HG03097 (cell line): ENCODE measurements around the gene ANHX.
"Not testable (repeated sequence)": the region's sequence is repeated elsewhere in the genome, so short reads cannot be mapped to it uniquely, and the experiment has no call there.

Experiments used
- ATAC-seq: cut with Tn5 transposase; IDR thresholded peaks from one replicate; pipeline ENCODE4 v1.9.1; 2021; ENCODE audit not compliant: unreplicated experiment, low FRiP score

ANHX gene

DNA sequence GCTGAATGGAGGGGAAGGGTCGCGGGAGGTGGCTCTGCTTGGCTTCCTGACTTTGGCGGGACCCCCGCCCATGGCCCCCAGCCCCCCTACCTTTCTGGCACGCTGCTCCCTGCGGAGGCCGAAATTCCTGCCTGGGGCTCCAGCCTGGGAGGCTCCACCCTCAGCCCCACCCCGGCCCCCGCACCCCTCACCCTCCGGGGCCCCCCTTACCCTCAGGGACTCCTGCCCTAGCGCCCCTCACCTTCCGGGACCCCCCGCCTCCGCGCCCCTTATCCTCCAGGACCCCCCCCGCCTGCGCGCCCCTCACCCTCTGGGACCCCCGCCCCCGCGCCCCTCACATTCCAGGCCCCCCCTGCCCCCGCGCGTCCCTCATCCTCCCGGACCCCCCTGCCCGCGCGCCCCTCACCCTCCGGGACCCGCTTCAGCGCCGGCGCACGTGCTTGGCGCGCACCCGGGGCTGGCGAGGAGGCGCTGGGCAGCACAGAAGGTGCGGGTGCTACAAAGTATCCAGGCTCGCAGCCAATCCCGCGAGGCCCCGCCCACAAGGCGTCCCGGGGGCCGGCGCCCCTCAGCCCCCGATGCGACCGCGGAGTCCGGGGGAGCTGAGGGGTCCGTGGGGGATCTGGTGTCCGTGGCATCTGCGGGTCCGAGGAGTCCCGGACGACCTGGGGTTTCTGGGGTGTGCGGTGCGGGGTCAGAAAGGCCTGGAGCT is at the start of gene ANHX:
TSS of gene ANHX (minus strand) at position 477 of the 712 bp plus-strand sequence. CDS start 1,521 bp downstream, outside the sequence.
- ATAC-seq: no peak

DNA sequence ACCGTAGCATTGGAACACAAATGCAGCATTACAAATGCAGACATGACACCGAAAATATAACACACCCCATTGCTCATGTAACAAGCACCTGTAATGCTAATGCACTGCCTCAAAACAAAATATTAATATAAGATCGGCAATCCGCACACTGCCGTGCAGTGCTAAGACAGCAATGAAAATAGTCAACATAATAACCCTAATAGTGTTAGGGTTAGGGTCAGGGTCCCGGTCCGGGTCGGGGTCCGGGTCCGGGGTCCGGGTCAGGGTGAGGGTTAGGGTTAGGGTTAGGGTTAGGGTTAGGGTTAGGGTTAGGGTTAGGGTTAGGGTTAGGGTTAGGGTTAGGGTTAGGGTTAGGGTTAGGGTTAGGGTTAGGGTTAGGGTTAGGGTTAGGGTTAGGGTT is 29.0 kb upstream of the ANHX start:
- ATAC-seq: not testable (repeated sequence)

DNA sequence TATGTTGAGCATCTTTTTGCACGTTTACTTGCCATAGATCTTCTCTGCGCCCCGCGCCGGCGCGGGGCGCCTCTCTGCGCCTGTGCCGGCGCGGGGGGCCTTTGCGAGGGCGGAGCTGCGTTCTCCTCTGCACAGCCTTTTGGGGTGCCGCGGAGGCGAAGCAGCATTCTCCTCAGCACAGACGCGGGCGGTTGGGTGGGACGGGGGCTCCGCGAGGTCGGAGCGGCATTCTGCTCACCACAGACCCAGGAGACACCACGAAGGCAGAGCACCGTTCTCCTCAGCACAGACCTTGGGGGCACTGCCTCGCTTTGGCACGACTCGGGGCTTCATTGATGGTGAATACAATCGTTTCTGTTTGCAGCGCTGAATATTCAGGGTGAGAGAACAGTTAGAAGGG is 28.5 kb upstream of the ANHX start:
- ATAC-seq: no peak

DNA sequence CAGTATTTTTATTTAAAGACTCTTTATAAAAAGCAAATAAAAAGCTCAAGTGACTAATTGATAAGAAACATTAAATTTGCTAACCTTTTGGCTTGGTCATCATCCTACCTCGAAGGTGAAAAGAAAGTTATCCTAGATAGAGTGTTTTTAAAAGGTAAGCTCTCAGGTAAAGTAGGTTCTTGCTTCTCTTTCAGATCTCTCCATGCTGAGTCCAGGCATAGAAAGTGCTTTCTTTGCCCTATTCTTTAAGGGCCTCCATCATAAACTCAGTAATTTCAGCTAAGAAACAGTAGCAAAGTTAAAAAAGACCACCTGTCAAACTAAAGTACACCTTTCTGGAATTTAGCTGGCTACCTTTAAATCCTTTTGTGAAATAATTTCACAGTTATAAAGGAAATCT is 20.6 kb upstream of the ANHX start:
- no peak for ATAC-seq

DNA sequence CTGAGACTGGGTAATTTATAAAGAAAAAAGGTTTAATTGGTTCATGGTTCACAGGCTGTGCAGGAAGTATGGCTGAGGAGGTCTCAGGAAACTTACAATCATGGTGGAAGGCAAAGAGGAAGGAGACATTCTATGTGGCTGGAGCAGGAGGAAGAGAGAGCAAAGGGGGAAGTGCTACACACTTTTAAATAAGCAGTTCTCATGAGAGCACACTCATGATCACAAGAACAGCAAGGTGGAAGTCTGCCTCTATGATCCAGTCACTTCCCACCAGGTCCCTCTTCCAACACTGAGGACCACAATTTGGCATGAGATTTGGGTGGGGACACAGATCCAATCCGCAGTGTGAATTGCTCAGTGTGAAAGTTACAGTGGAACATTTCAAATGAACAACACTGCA is 20.2 kb upstream of the ANHX start:
- not testable (repeated sequence) for ATAC-seq

DNA sequence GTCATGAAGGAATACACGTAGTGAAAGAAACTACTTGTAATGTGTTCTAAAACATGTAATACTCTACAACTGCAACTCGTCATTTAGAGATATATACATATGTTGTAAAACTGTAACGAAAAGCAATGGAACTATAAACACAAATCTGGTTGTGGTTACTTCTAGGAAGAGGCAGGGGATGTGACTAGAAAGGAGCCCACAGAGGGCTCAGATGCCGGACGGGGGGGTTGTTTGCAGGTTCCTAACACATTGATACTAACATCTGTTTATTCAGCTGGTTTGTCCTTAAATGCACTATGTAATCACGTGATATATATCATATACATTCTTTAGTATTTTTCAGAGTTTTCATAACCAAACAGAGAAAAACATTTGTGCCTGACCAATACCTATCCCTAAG is 16.1 kb upstream of the ANHX start:
- no peak for ATAC-seq

DNA sequence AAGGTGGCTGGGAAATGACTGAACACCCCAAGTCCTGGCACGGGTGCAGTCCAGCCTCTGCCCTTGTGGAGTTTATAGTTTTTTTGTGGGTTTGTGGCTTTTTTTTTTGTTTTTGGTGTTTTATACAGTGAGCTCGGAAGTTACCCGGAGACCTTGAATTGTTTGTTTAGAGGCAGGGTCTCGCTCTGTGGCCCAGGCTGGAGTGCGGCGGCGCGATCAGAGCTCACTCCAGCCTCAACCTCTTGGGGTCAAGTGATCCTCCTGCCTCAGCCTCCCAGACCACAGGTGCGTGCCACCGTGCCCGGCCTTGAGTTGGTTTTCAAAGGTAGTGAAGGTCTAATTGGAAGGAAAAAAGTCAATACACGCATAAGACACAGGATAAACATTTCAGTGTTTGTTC is 879 bp upstream of the ANHX start:
- no peak for ATAC-seq

DNA sequence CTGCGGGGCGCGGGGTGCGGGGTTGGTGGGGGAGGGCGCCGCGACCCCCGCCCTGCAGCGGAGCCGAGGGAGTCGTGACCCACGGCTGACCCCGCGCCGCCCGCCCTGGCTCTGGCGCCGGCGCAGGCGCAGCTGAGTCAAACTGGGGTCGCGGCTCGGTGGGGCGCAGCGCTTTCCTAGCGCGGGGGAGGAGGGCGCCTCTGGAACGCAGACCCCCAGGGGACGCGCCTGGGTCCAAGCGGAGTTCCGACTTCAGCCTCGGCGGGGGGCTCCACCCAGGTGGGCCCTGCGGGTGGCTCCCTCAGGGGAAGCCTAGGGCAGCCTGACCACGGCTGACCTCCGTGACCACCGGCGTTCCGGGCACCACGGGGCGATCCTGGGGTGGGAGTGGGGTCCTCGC is 467 bp upstream of the ANHX start:
- no peak for ATAC-seq

DNA sequence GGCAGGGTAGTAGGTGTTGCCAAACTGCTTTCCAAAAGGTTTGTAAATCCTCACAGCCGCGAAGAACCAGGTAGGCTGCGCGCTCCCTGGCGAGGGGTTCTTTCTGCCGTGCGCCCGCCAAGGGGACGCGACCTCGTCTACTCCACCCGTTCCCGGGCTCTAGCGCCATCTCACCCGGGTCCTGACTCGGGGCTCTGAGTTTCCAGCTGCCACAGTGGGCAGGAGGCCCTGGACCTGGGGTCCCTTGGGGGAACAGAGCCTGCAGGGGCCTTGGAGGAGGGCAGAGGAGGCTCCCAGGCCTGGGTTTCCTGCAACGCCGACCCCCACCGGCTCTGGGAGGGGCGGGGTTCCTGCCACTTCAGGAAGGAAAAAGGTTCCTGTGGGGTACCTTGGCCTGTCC is 706 bp downstream of the ANHX start:
- no peak for ATAC-seq

DNA sequence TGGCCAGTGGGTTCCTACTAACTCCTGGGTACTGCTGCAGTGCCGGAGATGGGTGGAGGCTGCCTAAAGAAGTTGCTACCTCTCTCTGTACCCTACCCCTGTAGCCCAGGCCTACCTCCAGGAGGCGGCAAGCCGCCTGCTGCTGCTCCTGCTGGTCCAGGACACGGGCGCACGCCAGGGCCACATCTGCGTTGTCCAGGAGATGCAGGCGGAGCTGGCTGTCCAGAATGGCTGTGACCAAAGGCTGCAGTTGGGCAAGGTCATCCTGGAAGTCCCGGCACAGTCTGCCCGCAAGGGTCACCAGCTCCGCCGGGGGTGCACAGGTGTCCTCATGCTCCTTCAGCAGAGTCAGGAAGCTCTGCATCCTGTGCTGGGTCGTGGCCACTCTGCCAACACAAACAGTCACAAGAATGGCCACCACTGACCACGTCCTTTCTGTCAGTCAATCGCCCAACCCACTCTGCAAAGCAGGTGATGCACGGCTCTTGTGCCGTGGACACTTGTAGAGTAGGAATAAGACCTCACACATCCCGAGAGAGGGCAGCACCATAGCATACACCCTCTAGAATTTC is 1.6 kb downstream of the ANHX start:
- no peak for ATAC-seq

DNA sequence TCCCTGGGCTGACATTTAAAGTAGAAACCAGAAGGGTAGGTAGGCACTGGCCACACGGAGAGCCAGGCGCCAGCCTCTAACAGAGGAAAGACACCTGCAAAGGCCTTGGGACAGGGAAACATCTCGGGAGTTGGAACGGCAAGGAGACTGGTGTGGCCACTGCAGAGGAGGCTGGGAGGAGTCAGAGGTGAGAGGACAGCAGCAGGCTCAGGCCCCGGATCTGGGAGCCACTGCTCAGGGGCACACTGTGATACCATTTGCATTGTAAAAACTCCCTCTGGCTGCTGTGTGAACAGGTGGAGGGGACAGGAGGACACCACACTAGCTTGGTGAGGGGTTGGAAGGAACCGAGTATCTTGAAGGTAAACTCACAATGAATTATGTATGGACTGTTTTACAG is 2.7 kb downstream of the ANHX start:
- ATAC-seq: no peak

DNA sequence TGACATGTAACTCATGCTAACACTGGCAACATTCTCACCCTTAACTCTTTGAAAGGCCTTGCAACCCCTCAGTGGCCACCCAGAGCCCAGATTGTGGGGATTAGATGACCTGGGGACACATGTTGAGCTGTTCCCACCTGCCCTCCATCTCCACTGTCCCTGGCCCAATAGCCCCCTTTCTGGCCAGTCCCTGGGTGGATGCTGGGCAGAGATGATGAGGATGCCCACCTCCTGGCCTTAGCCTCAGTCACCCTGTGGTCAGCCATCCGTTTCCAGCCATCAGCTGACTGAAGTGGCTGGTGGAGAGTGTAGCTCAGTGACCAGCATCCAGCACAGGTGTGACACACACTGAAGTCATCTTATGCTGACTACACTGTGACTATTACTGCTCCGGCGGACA is 4.7 kb downstream of the ANHX start:
- ATAC-seq: no peak

DNA sequence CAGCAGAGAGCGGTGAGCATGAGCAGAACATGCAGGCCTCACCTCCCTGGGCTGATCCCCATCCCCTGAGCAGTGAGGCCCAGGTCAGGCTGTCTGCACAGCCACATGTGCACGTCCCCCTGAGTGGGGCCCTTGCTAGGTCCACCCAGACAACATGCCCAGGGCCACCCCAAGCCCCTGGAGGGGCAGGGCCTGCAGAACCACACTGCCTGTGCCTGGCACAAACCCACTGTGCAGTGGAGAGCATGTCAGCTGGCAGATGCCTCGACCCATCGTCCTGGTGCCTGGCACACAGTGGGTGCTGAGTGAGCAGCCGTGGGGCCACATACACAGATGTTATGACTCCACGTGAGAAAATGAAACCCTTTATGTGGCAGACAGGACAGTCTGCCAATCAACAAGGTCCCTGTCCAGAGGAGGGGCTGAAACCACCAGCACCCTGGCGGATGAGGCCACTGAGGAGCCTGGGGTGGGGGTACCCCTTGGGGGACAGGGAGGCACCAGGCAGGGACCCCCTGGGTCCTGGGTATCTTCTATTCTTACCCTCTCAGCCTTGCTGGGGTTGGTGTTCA is 8.3 kb downstream of the ANHX start:
- no peak for ATAC-seq

DNA sequence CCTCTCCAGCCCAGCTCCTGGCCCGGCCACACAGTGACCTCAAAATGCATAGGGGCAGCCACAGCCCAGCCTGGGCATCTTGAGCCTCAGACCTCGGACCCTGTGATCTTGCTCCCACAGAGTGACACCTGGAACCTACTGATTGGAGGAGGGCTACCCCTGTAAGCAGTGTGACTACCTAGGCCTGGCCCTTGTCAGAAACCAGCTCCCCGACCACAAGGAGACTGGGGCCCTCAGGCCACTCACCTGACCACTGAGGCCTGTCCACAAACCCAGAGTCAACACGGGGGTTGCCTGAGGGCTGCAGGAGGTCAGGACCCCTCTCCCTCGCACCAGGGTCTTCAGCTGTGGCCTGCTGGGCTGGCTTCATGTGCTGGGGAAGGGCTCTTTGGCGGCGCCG is 9.0 kb downstream of the ANHX start:
- no peak for ATAC-seq

DNA sequence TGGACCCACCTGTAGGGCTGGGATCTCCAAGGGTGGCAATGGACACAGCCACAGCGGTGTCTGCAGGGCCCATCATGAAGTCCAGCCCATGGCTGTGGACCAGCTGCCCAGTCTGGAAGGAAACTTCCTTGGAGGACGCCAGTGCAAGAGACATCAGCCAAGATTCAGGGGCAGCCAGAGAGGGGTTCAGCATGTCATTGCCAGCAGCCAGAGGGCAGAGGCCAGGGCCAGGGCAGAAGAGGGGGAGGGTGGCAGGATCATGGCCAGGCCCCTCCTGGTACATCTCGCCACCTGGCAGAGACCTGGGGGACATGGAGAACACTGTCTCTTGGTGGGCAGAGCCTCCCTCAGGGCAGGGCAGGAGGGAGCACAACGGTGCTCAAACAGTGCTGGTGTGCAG is 10.2 kb downstream of the ANHX start:
- ATAC-seq: no peak

DNA sequence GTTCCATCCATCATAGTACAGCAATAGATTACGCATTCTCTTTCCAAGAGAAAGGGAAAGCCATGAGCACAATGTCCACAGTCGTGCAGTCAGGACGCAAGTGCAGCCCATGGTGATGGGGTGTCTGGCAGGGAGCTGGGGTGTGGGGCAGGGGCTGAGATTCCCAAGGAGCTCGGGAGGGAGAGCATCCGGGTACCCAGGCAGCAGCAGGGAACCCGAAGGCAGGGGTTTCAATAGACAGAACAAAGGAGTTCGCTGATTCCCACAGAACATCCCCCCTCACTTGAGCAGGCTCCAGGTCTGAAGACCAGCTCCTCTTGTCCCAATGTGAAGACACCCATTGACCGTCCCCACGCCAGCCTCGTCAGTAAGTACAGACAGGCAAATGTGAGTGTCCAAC is 13.5 kb downstream of the ANHX start:
- ATAC-seq: no peak

DNA sequence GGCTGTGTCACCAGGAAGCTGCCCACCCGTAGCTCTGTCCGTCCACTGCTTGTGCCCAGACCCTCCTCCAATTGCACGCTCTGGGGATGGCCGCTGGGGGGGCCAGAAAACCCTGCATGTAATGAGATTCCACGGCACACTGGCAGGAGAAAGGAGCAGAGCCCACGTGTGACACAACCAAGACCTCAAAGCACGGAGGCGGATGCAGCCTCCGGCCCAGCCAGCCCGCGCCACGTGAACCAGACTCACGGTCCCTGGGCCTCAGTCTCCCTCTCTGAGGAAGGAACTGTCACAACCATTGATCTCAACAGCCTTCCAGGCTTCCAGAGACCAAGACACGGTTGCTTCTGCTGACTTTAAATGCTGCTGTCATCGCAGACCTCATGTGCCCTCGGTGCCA is 14.4 kb downstream of the ANHX start:
- ATAC-seq: no peak

DNA sequence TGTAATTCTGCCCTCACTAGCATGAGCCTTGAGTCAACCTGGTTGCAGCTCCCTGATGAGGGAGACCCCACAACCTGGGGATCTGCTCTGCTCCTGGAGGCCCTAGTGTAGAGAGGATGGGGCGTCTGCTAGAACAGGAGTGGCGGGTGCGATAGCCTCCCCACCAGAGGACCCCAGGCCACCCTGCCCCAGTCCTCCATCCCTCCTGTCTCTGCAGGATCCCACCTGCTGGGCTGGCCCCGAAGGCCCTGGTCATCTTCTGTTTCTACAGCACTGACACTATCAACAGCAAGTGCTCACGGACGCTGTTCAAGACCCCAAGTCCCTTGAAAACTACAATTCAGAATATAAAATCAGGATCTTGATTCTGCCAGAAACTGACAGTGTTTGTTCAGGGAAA is 15.2 kb downstream of the ANHX start:
- no peak for ATAC-seq

DNA sequence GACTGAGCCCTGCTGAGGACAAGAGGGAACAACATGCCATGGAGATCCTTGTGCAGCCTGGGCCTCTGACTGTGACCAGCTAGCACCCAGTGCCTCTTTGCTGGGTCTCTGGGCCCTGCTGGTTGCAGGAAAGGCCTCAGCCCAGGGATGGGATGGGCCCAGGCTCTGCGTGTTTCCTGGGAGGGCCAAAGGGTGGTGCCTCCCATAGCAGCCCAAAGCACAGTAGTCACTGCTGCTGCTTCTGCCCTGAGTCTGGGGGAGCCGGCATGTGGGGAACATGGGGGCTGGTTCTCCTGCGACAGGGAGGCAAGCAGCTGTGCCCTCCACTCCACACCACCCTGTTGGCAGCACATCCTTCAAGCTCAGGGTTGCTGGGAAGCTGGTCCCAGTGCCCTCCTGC is 18.5 kb downstream of the ANHX start:
- no peak for ATAC-seq

DNA sequence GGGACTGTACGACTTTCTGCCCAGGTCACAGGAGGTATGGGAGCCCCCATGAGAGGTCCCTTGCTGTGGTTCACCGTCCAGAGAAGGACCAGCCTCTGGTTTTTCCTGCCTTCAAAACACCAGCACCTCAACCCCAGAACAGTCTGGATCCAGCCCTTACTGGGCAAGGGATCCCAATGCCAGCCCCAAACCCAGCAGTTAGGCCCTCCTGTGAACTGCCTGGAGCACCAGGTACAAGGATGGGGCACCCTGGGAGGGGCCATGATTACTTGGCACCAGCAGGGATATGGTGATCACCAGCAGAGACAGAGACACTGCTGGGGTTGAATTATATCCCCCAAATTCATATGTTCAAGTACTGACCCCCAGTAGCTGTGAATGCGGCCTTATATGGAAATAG is 20.0 kb downstream of the ANHX start:
- ATAC-seq: no peak

DNA sequence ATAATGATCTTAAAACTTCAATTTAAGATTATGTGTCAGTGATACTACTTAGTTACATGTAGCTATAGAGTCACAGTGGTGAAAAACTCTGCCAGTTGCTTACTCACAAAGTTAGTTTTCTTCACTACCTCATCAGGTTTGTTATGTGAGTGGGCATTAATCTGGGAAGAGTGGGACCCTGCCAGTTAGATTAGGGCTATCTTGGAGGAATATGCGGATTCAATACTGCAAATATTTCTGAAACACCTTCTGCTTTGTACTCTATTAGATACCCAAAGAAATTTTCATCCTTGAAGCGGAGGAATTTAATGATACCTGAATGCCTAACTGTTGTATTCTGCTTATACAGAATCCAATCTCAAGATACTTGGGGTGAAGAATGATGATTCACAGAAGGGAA is 29.3 kb downstream of the ANHX start:
- no peak for ATAC-seq

DNA sequence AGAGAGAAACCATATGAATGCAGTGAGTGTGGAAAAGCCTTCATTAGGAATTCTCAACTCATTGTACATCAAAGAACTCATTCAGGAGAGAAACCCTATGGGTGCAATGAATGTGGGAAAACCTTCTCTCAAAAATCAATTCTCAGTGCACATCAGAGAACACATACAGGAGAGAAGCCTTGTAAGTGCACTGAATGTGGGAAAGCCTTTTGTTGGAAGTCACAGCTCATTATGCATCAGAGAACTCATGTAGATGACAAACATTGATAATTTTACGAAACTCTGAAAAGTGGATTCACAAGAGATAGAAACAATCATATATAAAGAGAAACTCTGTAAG is 31.4 kb downstream of the ANHX start:
- no peak for ATAC-seq
